ENCODE measurements around the gene OR6C76.
A peak's percentile ranks its signal among the peaks of the same experiment; 100 is the strongest.

The OR6C76 gene

GRCh38 chr12:55396326-55396725 is 29.7 kb upstream of the OR6C76 start (continued):
- TF ChIP-seq ZNF26 (tag by site-specific recombination; IDR thresholded peaks at IDR 0.05) (no peak), ZSCAN18 (tag by site-specific recombination; IDR thresholded peaks at IDR 0.05) (no peak), SP2 (tag by site-specific recombination; IDR thresholded peaks at IDR 0.05) (no peak), ZNF16 (tag by site-specific recombination; IDR thresholded peaks at IDR 0.05; ENCODE audit: low read depth) (no peak), ZNF48 (tag by site-specific recombination; IDR thresholded peaks at IDR 0.05) (no peak), REST (tag by site-specific recombination; IDR thresholded peaks at IDR 0.05) (no peak), GLI4 (tag by site-specific recombination; IDR thresholded peaks at IDR 0.05) (no peak)

- POLR2A ChIA-PET = no interaction called here
- Histone ChIP-seq H3K36me3 (ENCODE audit: control insufficient read depth in 2 of 2, insufficient read depth in 1 of 2, low read length in 2 of 2) (no peaks in the 10 kb centered on the region), H3K4me3 (ENCODE audit: low read depth, low read length) (no peak within 1 kb of the TSS), H3K9me3 (ENCODE audit: control insufficient read depth, insufficient read depth, low read depth, low read length) (no peaks in the 10 kb centered on the region), H3K27ac (ENCODE audit: extremely low read depth, low read depth, low read length) (no peak within 1 kb of the TSS), H3K4me1 (ENCODE audit: control insufficient read depth, insufficient read depth, low read length) (no peaks in the 10 kb centered on the region)
- TF ChIP-seq HIC1 (tag by site-specific recombination; IDR thresholded peaks at IDR 0.05) (no peak), ZNF24 (tag by site-specific recombination; IDR thresholded peaks at IDR 0.05) (no peak), HOXA7 (CRISPR knock-in tag; IDR thresholded peaks at IDR 0.05; ENCODE audit: borderline replicate concordance) (no peak), OVOL3 (tag by site-specific recombination; IDR thresholded peaks at IDR 0.05) (no peak), ZNF785 (tag by site-specific recombination; IDR thresholded peaks at IDR 0.05) (no peak), ZNF707 (tag by site-specific recombination; IDR thresholded peaks at IDR 0.05) (no peak), KLF16 (tag by site-specific recombination; IDR thresholded peaks at IDR 0.05) (no peak), KLF7 (tag by site-specific recombination; IDR thresholded peaks at IDR 0.05; ENCODE audit: borderline replicate concordance) (no peak), ZNF391 (tag by site-specific recombination; IDR thresholded peaks at IDR 0.05; ENCODE audit: borderline replicate concordance, low read depth) (no peak)
- CTCF ChIA-PET = no interaction called here
These were observed 25.8 kb upstream of the OR6C76 start, which contains the start of gene OR6C65 for GRCh38 chr12:55400229-55400628. OR6C65 (plus strand) TSS chr12:55400529; CDS start chr12:55400529, 0 bp downstream.

GRCh38 chr12:55407866-55408265 is 18.2 kb upstream of the OR6C76 start:
- CTCF ChIA-PET = no interaction called here
- Histone ChIP-seq H3K27ac (ENCODE audit: extremely low read depth, low read depth, low read length) (no peak overlapping the region), H3K9me3 (ENCODE audit: control insufficient read depth, insufficient read depth, low read depth, low read length) (no peaks in the 10 kb centered on the region), H3K36me3 (ENCODE audit: control insufficient read depth in 2 of 2, insufficient read depth in 1 of 2, low read length in 2 of 2) (no peaks in the 10 kb centered on the region), H3K4me1 (ENCODE audit: control insufficient read depth, insufficient read depth, low read length) (no peaks in the 10 kb centered on the region), H3K4me3 (ENCODE audit: low read depth, low read length) (no peak overlapping the region)
- POLR2A ChIA-PET = no interaction called here
- TF ChIP-seq AEBP2 (tag by site-specific recombination; IDR thresholded peaks at IDR 0.05; ENCODE audit: borderline replicate concordance) (no peak), ZNF266 (tag by site-specific recombination; IDR thresholded peaks at IDR 0.05; ENCODE audit: low read depth) (no peak), ZNF202 (tag by site-specific recombination; IDR thresholded peaks at IDR 0.05; ENCODE audit: borderline replicate concordance) (no peak), ZBTB49 (tag by site-specific recombination; IDR thresholded peaks at IDR 0.05; ENCODE audit: low read depth) (no peak), ZNF558 (tag by site-specific recombination; IDR thresholded peaks at IDR 0.05) (peak; percentile 93), HOXC10 (CRISPR knock-in tag; IDR thresholded peaks at IDR 0.05) (no peak)
